NK-92 (cell line): Measurements from ENCODE around the gene LASP1NB.

Source experiments
- DNase-seq: peaks from one replicate; lab custom pipeline; 2025; ENCODE audit not compliant: unreplicated experiment; lab: John Stamatoyannopoulos, UW

The LASP1NB gene

DNA sequence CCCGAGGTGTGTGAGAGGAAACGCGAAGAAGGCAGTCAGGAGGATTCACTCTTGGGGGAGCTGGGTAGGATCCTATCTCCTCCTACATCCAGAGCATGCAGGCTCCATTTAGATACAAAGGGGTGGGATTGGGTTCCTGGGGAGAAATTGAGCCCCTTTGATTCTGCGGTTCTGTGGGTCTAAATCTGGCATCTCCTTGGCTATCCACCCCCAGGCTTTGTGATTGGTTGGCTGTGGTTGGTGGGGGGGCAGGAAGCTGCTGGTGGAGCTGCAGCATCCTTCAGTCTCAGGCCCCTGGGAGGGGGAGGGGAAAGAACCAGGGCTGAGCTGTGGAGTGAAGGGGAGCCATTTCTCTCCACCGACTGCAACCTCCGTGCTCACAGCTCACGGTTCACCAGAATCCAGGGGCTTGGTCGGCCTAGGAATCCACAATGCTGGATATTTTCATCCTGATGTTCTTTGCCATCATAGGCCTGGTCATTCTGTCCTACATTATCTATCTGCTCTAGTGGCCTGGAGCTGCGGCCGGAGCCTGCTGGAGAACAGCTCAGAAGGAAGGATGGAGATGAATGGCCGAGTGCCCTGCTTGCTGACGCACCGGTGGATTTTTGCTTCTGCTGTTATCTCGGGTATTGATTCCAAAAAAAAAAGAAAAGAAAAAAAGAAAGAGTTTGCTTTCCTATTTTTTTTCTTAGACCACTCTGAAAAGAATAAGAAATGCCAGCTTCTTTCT, at the start of gene LASP1NB:
TSS of gene LASP1NB (plus strand) at position 352 of the 733 bp plus-strand sequence.
- DNase-seq, result no peak

DNA sequence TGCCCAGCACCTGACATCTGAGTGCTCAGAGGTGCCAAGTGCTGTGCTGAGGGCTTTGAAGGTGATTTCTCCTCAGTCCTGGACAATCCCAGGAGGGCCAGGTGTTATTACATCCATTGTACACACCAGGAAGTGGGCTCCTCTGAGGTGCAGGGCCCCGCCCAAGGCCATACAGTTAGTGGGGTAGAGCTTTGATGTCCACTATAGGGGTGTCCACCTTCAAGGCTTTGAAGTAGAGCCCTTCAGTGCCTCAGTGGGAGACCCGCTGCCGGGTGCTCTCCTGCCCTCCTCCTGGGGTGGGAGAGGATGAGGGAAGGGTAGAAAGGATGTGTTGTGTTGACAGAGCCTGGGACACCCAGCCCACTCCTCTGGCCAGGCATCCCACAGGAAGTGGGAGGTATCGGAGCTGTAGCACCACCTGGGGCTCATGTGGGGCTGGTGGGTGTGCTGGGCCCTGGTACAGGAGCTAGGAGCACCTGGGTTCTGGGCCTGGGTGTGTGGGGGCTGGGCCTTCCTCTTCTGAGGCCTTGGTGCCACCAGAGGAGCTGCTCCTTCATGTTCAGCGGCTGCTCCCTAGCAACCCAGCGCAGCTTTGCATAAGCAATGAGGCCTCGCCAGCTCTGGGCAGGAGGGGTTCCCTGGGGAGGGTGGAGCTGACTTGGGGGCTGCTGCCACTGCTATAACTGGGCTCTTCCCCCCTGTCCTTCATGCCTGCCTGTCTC, 48.1 kb upstream of the LASP1NB start:
- no peak for DNase-seq

DNA sequence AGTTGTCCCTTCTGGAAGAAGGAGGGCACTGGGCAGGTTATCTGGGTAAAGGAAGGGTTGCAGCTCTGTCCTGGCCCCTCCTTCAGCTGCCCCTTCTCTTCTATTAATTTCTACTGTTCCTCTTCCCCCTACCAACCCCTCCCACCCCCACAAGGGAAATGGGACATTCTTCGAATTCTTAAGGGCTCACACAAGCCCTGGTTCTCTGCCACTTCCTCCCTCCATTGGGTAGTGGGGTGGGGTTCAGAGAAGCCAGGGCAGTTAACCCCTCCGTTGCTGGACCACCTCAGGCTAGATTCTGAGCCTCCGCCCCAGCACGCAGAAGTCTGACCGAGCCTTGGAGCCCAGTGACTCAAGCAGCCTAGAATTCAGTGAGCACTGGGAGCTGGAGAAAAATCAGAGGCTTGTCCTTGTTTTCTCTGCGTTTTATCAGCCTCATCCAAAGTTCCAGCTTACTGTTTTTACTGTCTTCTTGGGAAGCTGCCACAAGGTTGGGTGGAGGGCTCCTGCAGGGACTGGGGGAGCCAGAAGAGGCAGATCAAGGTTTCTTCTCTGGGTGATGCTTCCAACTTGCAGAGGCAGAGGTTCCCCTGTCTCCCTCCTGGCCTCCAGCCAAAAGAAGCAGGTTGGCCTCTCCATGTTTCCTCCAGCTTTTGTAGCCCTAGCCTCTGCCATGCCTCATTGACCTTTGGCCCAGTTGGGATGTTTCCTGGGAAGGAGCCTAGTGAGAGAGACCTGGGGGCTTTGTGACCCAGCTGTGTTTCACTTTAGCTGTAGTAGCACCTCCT, 45.3 kb upstream of the LASP1NB start:
- DNase-seq, result no peak

DNA sequence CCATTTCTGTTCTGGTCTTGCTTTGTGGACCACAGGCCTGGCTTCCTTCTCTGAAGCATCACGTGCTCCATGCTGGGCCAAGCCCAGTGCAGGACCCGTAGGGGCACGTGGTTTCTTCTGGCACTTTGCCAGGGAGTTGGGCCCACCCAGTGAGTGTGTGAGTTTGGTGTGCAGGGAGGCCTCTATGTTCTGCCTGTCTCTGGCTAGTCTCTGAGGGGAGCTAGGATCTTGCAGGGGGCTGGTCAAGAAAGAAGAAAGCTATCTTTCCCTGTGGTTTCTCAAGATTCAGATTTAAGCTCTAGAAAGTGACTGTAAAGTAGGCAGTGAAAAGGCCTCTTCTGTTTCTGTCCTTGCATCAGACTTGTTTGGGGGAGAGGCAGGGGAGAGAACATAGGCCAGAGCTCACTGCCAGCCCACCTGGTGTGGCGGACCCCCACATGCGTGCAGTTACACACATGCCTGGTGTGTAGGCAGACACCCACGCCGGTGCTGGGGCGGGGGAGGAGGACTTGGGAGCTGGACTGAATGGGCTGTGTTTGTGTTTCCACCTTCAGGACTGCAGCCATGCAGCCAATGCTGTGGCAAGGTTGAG, 43.7 kb upstream of the LASP1NB start:
- DNase-seq, result no peak

DNA sequence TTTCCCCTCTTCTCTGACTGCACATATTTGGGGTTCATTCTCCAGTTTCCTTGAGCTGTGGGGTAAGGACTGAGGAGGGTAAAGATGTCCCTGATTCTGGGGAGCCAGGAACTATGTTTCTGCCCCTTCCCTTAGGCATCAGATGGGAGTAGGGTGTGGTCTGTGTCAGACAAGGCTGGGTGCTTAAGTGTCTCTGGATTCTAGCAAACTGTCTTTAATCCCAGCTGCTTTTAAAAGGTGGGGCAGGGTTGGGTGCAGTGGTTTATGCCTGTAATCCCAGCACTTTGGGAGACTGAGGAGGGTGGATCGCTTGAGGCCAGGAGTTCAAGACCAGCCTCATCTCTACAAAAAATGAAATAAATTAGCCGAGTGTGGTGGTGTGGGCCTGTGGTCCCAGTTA, 42.5 kb upstream of the LASP1NB start:
- DNase-seq, result no peak

DNA sequence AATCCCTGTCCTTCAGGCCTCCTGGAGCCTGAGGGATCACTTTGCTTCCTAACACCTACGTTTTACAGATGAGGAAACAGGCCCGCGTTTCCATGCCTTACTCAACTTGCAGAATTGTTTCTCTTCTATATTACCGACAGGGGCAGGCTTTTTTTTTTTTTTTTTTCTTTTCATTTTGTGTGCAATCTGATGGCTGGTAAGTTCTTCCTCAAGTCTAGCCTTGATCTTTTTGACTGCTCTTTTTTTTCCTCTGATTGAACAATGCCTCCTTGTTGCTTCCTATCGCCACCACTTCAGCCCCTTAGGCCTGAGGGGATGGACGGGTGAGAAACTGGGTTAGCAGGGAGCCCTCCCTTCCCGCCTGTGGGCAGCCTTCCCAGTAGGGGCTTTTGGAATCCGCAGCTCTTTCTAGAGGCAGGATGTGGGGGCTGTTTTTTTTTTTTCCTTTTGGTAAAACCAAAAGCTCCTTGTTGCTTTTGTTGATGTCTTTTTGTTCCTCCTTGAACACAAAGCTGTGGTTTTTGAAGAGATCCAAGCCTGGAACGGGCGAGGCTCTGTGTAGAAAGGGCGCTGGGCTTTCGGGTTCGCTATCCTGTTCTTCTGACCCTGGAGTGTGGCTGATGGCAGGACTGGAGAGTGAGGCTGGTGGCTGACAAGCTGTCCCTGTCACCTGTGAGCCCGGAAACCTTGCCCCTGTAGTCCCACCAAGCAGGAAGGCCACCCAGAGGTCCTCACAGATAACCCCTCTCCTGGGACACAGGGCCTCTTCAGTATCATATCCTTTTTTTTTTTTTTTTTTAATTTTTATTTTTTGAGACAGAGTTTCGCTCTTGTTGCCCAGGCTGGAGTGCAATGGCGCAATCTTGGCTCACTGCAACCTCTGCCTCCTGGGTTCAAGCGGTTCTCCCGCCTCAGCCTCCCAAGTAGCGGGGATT, 41.6 kb upstream of the LASP1NB start:
- DNase-seq, result no peak

DNA sequence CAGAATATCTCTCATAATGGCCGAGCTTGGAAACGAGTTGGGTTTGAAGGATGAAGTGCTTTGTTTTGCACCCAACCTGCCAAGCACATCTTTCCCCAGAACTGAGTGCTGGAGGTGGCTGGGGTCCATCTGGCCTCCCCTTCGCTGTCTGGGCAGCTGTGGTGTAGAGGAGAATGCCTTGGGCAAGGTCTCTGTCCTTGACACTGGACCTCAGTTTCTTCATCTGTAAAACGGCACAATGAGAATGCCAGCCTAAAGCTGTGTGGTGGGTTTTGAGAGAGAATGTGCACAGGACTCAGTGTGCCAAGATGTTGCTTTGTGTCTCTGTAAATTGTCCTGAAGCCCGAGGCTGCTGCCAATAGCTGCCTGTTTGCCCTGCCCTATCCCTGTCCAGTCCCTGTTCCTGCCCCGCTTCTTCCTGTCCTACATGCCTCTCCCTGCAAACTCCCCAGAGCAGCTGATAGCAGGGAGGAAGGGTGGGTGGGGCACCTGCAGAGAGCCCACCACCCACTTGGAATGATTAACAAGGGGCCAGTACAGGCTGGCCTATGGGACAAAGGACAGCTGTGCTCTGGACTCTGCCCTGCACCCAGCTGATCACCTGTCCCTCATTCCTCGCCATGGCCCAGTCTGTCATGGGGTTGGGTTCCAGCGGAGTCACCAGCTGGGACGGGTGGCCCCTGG, 40.2 kb upstream of the LASP1NB start:
- no peak for DNase-seq

DNA sequence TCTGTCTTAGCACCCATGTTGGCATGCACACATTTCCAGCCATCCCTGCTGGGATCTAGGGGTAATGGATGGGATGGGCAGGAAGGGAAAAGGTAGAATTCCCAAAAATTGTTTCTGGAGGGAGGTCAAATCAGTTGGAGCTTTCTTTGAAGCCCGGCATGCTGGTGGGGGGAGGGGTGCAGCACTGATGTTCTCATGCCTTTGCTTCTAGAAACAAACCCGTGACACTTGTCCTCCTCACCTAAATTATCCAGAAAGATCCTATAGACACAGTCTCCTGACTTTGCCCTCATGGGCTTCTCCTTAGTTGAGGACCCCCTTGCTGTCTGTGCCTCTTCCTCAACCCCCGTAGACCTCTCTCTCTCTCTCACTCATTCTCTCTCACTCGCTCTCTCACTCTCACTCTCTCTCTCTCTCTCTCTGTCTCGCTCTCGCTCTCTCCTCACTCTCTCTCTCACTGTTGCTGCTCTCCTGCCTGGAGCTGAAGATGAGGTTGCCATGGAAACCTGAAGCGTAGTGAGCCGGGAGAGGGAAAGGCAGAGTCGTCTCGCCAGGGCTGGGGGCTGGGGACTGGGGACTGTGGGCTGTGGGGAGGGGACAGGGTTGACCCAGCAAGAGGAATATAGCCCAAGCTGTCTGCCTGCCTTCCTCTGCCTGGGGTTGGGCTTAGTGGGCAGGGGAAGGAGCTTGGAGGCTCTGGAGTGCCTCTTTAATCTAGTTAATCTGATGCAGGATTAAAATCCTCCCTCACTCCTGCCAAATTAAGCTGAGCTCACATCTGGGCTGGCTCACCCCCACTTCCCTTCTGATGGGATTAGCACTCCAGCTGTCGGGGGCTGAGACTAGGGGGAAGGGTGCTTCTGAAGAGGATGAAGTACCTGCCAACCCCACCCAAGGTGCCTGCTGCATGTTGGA, 39.4 kb upstream of the LASP1NB start:
- no peak for DNase-seq

DNA sequence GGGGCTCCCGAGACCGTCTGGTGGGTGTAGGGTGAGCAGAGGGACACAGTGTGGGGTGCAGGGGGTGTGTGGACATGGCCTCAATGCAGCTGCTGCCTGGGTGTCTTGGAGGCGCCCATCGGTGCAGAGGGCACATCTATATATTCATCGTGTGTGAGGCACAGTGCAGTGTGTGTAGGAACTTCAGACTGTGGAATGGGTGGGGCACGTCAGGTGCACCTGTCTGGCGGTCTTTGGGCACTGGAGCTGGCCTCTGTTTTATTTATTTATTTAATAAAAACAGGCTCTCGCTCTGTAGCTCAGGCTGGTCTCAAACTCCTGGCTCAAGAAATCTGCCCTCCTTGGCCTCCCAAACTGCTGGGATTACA, 38.8 kb upstream of the LASP1NB start:
- no peak for DNase-seq

DNA sequence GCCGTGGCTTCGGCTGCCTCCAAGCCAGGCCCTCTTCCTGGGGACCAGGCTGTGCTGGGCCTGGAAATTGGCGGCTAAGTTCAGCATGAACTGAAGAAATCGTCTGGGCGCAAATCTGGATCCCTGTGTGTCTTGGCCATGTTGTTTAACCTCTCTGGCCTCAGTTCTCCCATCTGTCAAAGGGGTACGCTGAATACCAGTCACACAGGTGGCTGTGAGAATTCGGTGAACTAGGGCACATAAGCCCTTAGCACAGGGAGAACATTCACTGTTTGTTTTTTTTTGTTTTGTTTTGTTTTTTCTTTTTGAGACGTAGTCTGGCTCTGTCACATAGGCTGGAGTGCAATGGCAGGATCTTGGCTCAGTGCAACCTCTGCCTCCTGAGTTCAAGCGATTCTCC, 36.6 kb upstream of the LASP1NB start:
- no peak for DNase-seq

DNA sequence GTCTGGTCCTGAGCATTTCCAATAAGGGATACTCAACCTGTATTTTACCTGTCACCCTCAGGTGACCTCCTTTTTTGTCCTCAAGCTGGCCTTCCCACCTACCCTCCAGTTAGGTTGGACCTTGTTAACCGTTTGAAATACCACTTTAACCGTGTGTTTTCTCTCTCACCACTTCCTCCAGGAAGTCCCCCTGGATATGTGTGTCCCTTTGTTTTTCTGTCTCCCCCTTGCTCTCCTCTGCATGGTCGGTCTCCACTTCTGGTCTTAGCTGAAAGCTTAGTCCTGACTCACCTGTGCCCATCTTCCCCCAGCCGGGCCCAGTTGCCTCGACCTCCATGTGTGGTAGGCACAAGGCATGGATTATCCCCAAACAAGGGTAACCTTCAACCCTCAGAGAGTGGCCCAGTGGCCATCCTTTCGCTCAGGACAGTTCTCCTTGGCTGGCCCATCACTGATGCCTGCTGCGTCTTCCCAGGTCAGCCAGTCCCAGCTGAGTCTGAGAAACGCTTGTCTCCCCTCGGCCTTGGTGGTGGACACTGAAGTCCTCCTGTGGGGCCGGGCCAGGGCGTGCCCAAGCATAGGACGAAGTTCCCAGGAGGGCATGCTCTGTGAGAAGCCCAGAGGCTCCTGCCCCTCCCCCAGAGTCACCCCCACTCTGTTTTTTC, 35.5 kb upstream of the LASP1NB start:
- no peak for DNase-seq

DNA sequence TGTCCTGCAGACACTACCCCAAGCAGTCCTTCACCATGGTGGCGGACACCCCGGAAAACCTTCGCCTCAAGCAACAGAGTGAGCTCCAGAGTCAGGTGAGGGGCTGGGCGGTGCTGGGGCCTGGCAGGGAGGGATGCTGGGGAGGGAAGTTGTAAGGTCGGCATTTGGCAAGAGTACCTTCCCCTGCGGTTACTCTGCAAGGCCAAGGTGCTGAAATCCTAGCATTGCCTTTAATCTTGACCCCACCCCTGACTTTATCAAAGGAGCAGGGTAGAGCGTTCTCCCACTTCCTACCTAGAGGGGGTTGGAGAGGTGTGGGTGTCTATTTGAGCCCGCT, 35.0 kb upstream of the LASP1NB start:
- no peak for DNase-seq

DNA sequence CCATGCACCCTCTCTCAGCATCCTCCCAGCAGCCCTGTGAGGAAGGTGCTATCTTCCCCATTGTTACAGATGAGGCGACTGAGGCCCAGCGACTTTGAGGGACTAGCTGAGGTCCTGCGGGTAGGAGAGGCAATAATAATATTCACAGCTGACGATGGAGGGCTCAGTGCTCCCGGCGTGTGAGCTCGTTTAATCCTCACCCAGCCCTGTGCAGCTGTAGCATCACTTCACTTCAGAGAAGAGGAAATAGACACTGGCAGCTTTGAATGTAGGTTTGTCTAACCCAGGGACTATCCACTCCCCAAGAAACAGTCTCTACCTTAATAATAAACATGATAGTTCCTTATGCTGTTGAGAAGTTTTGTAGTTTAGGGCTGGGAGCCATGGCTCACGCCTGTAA, 34.0 kb upstream of the LASP1NB start:
- DNase-seq, result no peak

DNA sequence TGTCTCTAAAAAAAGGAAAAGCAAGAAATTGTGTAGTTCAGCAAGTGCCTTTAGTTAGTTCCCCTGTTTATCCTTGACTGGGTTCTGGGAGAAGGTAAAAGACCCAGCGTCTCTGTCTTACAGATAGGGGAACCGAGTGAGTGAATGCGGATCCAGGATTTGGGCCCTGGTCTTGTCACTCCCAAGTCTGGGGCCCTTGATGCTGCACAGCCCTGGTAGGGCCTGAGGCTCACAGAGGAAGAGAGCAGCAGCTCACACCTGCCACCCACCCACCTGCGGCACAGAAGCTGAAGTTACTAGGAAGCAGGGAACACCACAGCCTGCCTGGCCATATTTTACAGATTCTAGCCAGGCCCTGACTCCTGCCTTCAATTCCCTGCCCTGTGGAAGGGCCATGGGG, 33.3 kb upstream of the LASP1NB start:
- no peak for DNase-seq

DNA sequence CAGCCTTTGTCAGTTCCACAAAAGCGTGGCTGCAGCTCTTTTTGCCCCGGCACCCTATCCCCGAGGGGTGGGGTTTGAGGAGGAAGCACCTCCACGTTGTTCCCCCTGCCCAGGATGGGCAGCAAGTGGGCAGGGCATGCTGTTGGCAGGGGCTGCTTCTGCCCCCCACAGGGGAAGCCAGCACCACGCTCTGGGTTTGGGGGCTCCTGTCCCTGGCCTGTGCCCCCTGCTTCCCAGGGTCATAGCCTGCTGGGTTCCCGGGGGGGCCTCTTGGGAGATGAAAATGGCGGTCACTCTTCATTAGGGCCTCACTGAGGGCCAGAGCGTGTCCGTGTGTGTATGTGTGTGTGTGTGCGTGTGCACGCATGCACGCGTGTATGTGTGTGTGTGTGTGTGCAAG, 32.8 kb upstream of the LASP1NB start:
- no peak for DNase-seq

DNA sequence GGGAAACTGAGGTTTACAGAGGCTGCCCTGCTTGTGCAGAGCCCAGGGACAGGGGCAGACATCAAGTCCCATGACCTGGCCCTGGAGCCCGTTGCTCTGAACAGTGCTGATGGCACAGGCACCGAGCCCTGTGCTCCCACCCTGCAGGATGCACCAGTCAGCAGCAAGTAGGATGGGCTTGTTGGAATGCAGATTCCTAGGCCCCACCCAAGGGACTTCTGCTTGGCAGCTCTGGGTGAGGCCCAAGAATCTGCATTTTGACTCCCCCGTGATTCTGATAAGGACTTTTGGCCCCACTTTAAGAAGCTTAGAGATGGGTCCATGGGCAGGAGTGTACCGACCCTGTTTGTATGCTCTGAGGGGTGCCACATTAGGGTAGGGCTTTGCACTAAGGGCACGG, 32.3 kb upstream of the LASP1NB start:
- DNase-seq, result no peak

DNA sequence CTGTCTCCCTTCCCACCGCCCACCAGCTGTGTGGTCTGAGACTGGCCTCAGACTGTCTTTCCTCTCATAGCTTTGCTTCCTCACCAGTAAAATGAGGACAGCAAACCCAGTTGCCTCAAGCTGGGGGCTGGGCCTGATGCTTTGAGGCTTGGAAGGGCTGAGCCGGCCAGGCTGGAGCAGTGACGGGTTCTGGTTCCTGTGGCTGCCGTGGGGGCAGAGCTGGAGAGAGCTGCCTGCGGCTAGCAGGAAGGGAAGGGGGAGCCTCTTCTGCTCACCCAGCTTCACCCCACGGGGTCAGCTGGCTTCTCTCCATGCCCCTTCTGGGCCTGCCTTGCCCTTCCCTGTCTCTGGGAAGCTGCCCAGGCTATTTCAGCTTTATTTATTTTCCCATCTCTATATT, 31.8 kb upstream of the LASP1NB start:
- no peak for DNase-seq

DNA sequence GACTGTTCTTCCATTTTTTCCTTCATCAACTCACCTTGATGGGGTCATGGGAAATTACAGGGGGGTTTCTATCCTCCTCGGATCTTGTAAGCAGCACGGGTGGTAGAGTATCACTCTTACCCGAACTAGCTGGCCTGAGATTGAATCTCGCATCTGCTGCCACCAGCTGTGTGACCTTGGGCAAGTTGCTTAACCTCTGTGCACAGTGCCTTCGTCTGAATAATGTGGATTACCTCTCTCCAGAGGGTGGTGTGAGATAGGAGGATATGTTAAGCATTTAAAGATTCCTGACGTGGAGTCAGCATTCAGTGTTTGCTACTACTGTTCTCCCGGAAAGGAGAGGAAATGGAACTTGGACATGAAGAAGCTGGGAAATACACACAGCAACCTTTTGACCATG, 31.1 kb upstream of the LASP1NB start:
- no peak for DNase-seq
